GM12878 (cell line): ENCODE data around the gene CTNNA2. TPM values are rescaled to one million over a fixed set of nuclear protein-coding genes. Genes with fewer than 3 reads are reported as not detected.

ENCODE experiments used
- CEBPB ChIP-seq, 2 experiments: fragments of 150-350 bp in 1 of 2; IDR thresholded peaks; 2 replicates each; pipeline ENCODE4 v1.6.1; 2012 to 2014; ENCODE audit warnings: low read depth in 2 of 2, low read length in 2 of 2, borderline replicate concordance in 1 of 2, inconsistent platforms in 1 of 2
- MTA2 ChIP-seq: fragments of 450-650 bp; IDR thresholded peaks from 2 replicates; pipeline ENCODE4 v1.6.1; 2016; ENCODE audit warnings: low read depth, mild to moderate bottlenecking, moderate library complexity
- MTA3 ChIP-seq: IDR thresholded peaks from 2 replicates; pipeline ENCODE4 v1.6.1; 2012; ENCODE audit warnings: low read length, inconsistent platforms, borderline replicate concordance
- POLR2AphosphoS5 ChIP-seq: IDR thresholded peaks from 2 replicates; pipeline ENCODE4 v1.6.1; 2011; ENCODE audit warnings: mild to moderate bottlenecking, low read length, inconsistent platforms
- RUNX3 ChIP-seq: IDR thresholded peaks from 2 replicates; pipeline ENCODE4 v1.6.1; 2012; ENCODE audit warnings: low read length, inconsistent platforms
- ZBTB4 ChIP-seq: fragments of 450-650 bp; formaldehyde crosslinking; IDR thresholded peaks from 2 replicates; pipeline ENCODE4 v1.4.0; 2022; ENCODE audit warnings: mild to moderate bottlenecking, moderate library complexity
- polyA plus RNA-seq, 11 experiments: library from polyadenylated mRNA; depleted of rRNA in 4 of 11; unstranded in 6 of 11; stranded (reverse) in 5 of 11; fragments of >200 nt; fragmentation: Nextera tagmentation in 4 of 11; fragmentation: Illumina TruSeq in 1 of 11; extraction: Ambion mirVana in 4 of 11; extraction: Trizol in 1 of 11; gene quantifications; 1 replicate in 1 of 11; 2 replicates in 10 of 11; pipeline versions ENCODE4 v1.2.1 to v1.2.3, GENCODE V29; 2011 to 2016; ENCODE audit warnings: inconsistent platforms in 2 of 11, missing spikeins in 2 of 11, low read depth in 1 of 11
- total RNA-seq, 4 experiments: library from RNA; depleted of rRNA in 3 of 4; stranded (reverse); fragments of >200 nt in 3 of 4; fragmentation: Illumina TruSeq in 1 of 4; extraction: Trizol in 1 of 4; gene quantifications; 2 replicates each; pipeline versions ENCODE4 v1.2.1 to v1.2.3, GENCODE V29; 2013 to 2021
- TF ChIP-seq, protein P1 (sequence below): IDR thresholded peaks from 2 replicates; pipeline ENCODE4 v1.6.1; 2011; ENCODE audit warnings: borderline replicate concordance, low read depth, mild to moderate bottlenecking, moderate library complexity, mixed read lengths, low read length; ENCODE audit not compliant: insufficient read depth; ENCODE audit errors: extremely low read length
- TF ChIP-seq, protein P2 (sequence below): fragments of 450-650 bp; IDR thresholded peaks from 2 replicates; pipeline ENCODE4 v1.6.1; 2017; ENCODE audit warnings: low read depth, mild to moderate bottlenecking, moderate library complexity

Gene CTNNA2
- total and polyA plus RNA-seq, 10 of the 15 experiments (the other 5 are each of a cell fraction or from before 2014, with no cell fraction given) = 2.4 to 36.2 (median 6.6) TPM

- no peak for TF ChIP-seq ZBTB4 (CRISPR knock-in tag)
- TF ChIP-seq, protein P1, sequence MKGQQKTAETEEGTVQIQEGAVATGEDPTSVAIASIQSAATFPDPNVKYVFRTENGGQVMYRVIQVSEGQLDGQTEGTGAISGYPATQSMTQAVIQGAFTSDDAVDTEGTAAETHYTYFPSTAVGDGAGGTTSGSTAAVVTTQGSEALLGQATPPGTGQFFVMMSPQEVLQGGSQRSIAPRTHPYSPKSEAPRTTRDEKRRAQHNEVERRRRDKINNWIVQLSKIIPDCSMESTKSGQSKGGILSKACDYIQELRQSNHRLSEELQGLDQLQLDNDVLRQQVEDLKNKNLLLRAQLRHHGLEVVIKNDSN = no peak
- no peak for TF ChIP-seq RUNX3
- no peak for TF ChIP-seq CEBPB (IDR thresholded peaks at IDR 0.05; ENCODE audit: borderline replicate concordance in 1 of 2, low read depth in 2 of 2, low read length in 2 of 2)
- TF ChIP-seq, protein P2, sequence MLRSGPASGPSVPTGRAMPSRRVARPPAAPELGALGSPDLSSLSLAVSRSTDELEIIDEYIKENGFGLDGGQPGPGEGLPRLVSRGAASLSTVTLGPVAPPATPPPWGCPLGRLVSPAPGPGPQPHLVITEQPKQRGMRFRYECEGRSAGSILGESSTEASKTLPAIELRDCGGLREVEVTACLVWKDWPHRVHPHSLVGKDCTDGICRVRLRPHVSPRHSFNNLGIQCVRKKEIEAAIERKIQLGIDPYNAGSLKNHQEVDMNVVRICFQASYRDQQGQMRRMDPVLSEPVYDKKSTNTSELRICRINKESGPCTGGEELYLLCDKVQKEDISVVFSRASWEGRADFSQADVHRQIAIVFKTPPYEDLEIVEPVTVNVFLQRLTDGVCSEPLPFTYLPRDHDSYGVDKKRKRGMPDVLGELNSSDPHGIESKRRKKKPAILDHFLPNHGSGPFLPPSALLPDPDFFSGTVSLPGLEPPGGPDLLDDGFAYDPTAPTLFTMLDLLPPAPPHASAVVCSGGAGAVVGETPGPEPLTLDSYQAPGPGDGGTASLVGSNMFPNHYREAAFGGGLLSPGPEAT = no peak
- no peak for TF ChIP-seq MTA2
- TF ChIP-seq POLR2AphosphoS5 = no peak
- no peak for TF ChIP-seq MTA3
Observed at GRCh38 chr2:79849241-79849640, 336.4 kb downstream of the CTNNA2 start (continued).
